HCT116 (cell line): ENCODE results near the gene DNAJC18. TPM values are rescaled to one million over a fixed set of nuclear protein-coding genes. Genes with fewer than 3 reads are reported as not detected.

Experiments
- ATAC-seq: fragments of 200-7000 bp; cut with Tn5 transposase; 2 replicates; pipeline ENCODE4 v1.9.1; 2020; ENCODE audit warnings: mild to moderate bottlenecking, moderate library complexity
- BruUV-seq: library from RNA; stranded (reverse); fragments of 400-500 nt; replicated peaks from 2 replicates; lab custom pipeline; 2021; lab: Mats Ljungman, UMichigan
- CTCF ChIA-PET: fragments of 300-600 bp; sonication (Branson Sonifier 250); formaldehyde crosslinking; loops from one replicate; lab custom pipeline; 2021; ENCODE audit warnings: antibody characterized with exemption; lab: Charles Lee
- POLR2A ChIA-PET: fragments of 300-600, 350-600 bp; sonication (Branson Sonifier 250); formaldehyde crosslinking; loops from one replicate; lab custom pipeline; 2021; ENCODE audit warnings: antibody characterized with exemption; lab: Charles Lee
- RAD21 ChIA-PET, 2 experiments: fragments of 300-600 bp; sonication (Branson Sonifier 250); formaldehyde crosslinking; loops; one replicate each; lab custom pipeline; 2023; ENCODE audit warnings: low total read pairs in 2 of 2; ENCODE audit not compliant: uncharacterized antibody in 2 of 2, unreplicated experiment in 2 of 2, low non-redundant PET in 1 of 2; lab: Charles Lee
- DNase-seq: peaks from one replicate; pipeline ENCODE4 v3.0.0-alpha.2; 2010; ENCODE audit warnings: low read depth, low spot score
- H2AFZ ChIP-seq: fragments of 200-600 bp; shearing (Covaris generic), sonication (generic); 2 replicates; pipeline ENCODE4 v1.6.1; 2017; ENCODE audit warnings: low read depth, mixed run types, mixed read lengths, antibody characterized with exemption, low read length; ENCODE audit not compliant: poor library complexity, severe bottlenecking
- H3K27ac ChIP-seq: 2 replicates; pipeline ENCODE4 v1.5.1; 2012; ENCODE audit warnings: low read depth, low read length
- H3K27me3 ChIP-seq: fragments of 200-600 bp; sonication (generic); 2 replicates; pipeline ENCODE4 v1.6.1; 2016; ENCODE audit warnings: mixed run types, low read length, mixed read lengths; ENCODE audit not compliant: insufficient read depth
- H3K36me3 ChIP-seq, 2 experiments: fragments of 200-500 bp in 1 of 2; fragments of 200-600 bp in 1 of 2; sonication (Bioruptor generic) in 1 of 2; sonication (generic) in 1 of 2; 2 replicates each; pipeline versions ENCODE4 v1.5.1 to v1.6.1; 2014 to 2016; ENCODE audit warnings: low read length in 2 of 2, inconsistent platforms in 1 of 2, mixed read lengths in 1 of 2, mixed run types in 1 of 2; ENCODE audit not compliant: insufficient read depth in 2 of 2, control insufficient read depth in 1 of 2
- H3K4me1 ChIP-seq, 2 experiments: fragments of 200-600 bp in 1 of 2; sonication (generic) in 1 of 2; 2 replicates each; pipeline versions ENCODE4 v1.5.1 to v1.6.1; 2012 to 2017; ENCODE audit warnings: low read length in 2 of 2, inconsistent platforms in 1 of 2, mild to moderate bottlenecking in 1 of 2, mixed read lengths in 1 of 2, mixed run types in 1 of 2, moderate library complexity in 1 of 2; ENCODE audit not compliant: insufficient read depth in 2 of 2, control insufficient read depth in 1 of 2
- H3K4me2 ChIP-seq: fragments of 200-600 bp; sonication (generic); 2 replicates; pipeline ENCODE4 v1.6.1; 2017; ENCODE audit warnings: mixed run types, low read length, mixed read lengths
- H3K4me3 ChIP-seq, 2 experiments: fragments of 200-600 bp in 1 of 2; sonication (generic) in 1 of 2; replicated peaks in 1 of 2; 2 replicates each; pipeline ENCODE4 v1.5.1; 2011 to 2016; ENCODE audit warnings: low read length in 2 of 2, control low read depth in 1 of 2, low read depth in 1 of 2, mild to moderate bottlenecking in 1 of 2, mixed read lengths in 1 of 2, mixed run types in 1 of 2
- H3K79me2 ChIP-seq: fragments of 200-600 bp; sonication (generic); 2 replicates; pipeline ENCODE4 v1.6.1; 2017; ENCODE audit warnings: mild to moderate bottlenecking, mixed run types, low read length, moderate library complexity, mixed read lengths; ENCODE audit not compliant: insufficient read depth
- H3K9ac ChIP-seq: fragments of 200-600 bp; sonication (generic); 2 replicates; pipeline ENCODE4 v1.6.1; 2016; ENCODE audit warnings: low read length, mixed read lengths
- H3K9me2 ChIP-seq: fragments of 200-600 bp; sonication (generic), shearing (Covaris generic); 2 replicates; pipeline ENCODE4 v1.6.1; 2017; ENCODE audit warnings: mixed run types, mild to moderate bottlenecking, moderate library complexity; ENCODE audit not compliant: insufficient read depth
- H3K9me3 ChIP-seq, 2 experiments: fragments of 200-500 bp in 1 of 2; fragments of 200-600 bp in 1 of 2; sonication (Bioruptor generic) in 1 of 2; sonication (generic) in 1 of 2; 2 replicates each; pipeline ENCODE4 v1.6.1; 2014 to 2017; ENCODE audit warnings: low read length in 2 of 2, mixed read lengths in 2 of 2, inconsistent platforms in 1 of 2, low read depth in 1 of 2, mild to moderate bottlenecking in 1 of 2, mixed run types in 1 of 2, moderate library complexity in 1 of 2; ENCODE audit not compliant: control insufficient read depth in 1 of 2, insufficient read depth in 1 of 2
- H4K20me1 ChIP-seq: fragments of 200-600 bp; sonication (generic), shearing (Covaris generic); 2 replicates; pipeline ENCODE4 v1.6.1; 2017; ENCODE audit warnings: mixed run types, mild to moderate bottlenecking, moderate library complexity; ENCODE audit not compliant: insufficient read depth
- CEBPB ChIP-seq: IDR thresholded peaks from 2 replicates; pipeline ENCODE4 v1.6.1; 2012; ENCODE audit warnings: low read depth
- EGR1 ChIP-seq: IDR thresholded peaks from 2 replicates; pipeline ENCODE4 v1.6.1; 2012; ENCODE audit warnings: low read depth
- ELF1 ChIP-seq: IDR thresholded peaks from 2 replicates; pipeline ENCODE4 v1.6.1; 2012; ENCODE audit warnings: low read depth, borderline replicate concordance
- EZH2 ChIP-seq: fragments of 200-600 bp; sonication (generic); IDR thresholded peaks from 2 replicates; pipeline ENCODE4 v1.6.1; 2017; ENCODE audit warnings: antibody characterized with exemption, mixed run types
- EZH2phosphoT487 ChIP-seq: fragments of 200-600 bp; IDR thresholded peaks from 2 replicates; pipeline ENCODE4 v1.6.1; 2018; ENCODE audit warnings: antibody characterized with exemption, borderline replicate concordance
- FOSL1 ChIP-seq: IDR thresholded peaks from 2 replicates; pipeline ENCODE4 v1.6.1; 2012; ENCODE audit warnings: low read depth
- POLR2A ChIP-seq: IDR thresholded peaks from 2 replicates; pipeline ENCODE4 v1.7.0; 2011; ENCODE audit warnings: borderline replicate concordance; ENCODE audit not compliant: insufficient read depth, insufficient read length; ENCODE audit errors: extremely low read depth
- POLR2AphosphoS5 ChIP-seq: IDR thresholded peaks from 2 replicates; pipeline ENCODE4 v1.6.1; 2011; ENCODE audit warnings: mild to moderate bottlenecking, low read depth, low read length, moderate library complexity
- RAD21 ChIP-seq: IDR thresholded peaks from 2 replicates; pipeline ENCODE4 v1.6.1; 2012; ENCODE audit warnings: low read depth, mild to moderate bottlenecking
- SIN3A ChIP-seq: IDR thresholded peaks from 2 replicates; pipeline ENCODE4 v1.6.1; 2012; ENCODE audit warnings: low read depth
- TCF7L2 ChIP-seq: IDR thresholded peaks from 2 replicates; pipeline ENCODE4 v1.7.0; 2011; ENCODE audit warnings: borderline replicate concordance, inconsistent platforms; ENCODE audit not compliant: insufficient read depth, insufficient read length; ENCODE audit errors: extremely low read depth
- ZFX ChIP-seq: fragments of 450-650 bp; IDR thresholded peaks from 2 replicates; pipeline ENCODE4 v1.6.1; 2017
- intact Hi-C: fragments of 100-400 bp; cut with micrococcal nuclease; formaldehyde crosslinking; loops from 2 replicates; pipeline ENCODE4 v1.10.0; 2022
- total RNA-seq: library from RNA; stranded (reverse); gene quantifications from one replicate; pipeline ENCODE4 v1.2.1, GENCODE V29; 2021; ENCODE audit not compliant: unreplicated experiment
- TF ChIP-seq, protein P1 (sequence below): IDR thresholded peaks from 2 replicates; pipeline ENCODE4 v1.6.1; 2012
- TF ChIP-seq, protein P2 (sequence below): IDR thresholded peaks from 2 replicates; pipeline ENCODE4 v1.6.1; 2012; ENCODE audit warnings: low read depth
- TF ChIP-seq, protein P3 (sequence below), 3 experiments: fragments of 200-600 bp in 1 of 3; sonication (generic) in 1 of 3; IDR thresholded peaks in 2 of 3; conservative IDR thresholded peaks in 1 of 3; 2 replicates each; pipeline ENCODE4 v1.5.1; 2012 to 2017; ENCODE audit warnings: low read depth in 2 of 3, low read length in 2 of 3, antibody characterized with exemption in 1 of 3, borderline replicate concordance in 1 of 3, control low read depth in 1 of 3, mild to moderate bottlenecking in 1 of 3, mixed read lengths in 1 of 3, mixed run types in 1 of 3, moderate library complexity in 1 of 3; ENCODE audit not compliant: insufficient read depth in 1 of 3

Gene DNAJC18
- total RNA-seq, 1 experiment from 2014 or later = 5.7 TPM

DNA sequence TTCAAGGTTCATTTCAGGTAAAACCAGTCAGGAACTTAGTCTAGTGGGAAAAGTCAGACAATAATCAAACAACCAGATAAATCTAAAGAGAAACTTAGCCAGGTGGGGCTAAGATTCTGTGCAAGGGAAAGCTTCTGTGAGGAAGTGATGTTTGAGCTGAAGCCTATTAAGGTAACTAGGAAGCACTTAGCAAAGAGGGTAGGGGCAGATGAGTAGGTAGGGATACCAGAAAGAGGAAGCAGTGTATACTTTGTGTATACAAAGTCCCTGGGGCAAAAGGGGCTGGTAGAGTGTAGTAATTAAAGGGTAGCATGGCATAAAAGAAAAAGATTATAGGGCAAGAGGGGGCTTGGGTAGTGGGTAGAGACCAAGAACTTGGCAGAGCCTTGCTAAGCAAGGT is 31.8 kb downstream of the DNAJC18 start:
- Histone ChIP-seq H3K27me3 (no peaks in the 10 kb centered on the region), H3K36me3 (no peaks in the 10 kb centered on the region), H4K20me1 (no peaks in the 10 kb centered on the region), H2AFZ (no peak overlapping the region), H3K4me1 (peaks cover 11 to 19% of the 10 kb centered on the region in 2 experiments), H3K79me2 (no peaks in the 10 kb centered on the region), H3K4me2 (no peak overlapping the region), H3K9me2 (no peaks in the 10 kb centered on the region), H3K9me3 (no peaks in the 10 kb centered on the region), H3K4me3 (no peak overlapping the region), H3K27ac (no peak overlapping the region), H3K9ac (no peak overlapping the region)
- intact Hi-C loops = no loop called here
- BruUV-seq = no TSS peak
- no peak for ATAC-seq
- ChIA-PET POLR2A (no interaction called here), RAD21 (no interaction called here), CTCF (no interaction called here)
- TF ChIP-seq TCF7L2 (no peak), CEBPB (no peak), SIN3A (no peak), EGR1 (no peak), RAD21 (no peak), EZH2phosphoT487 (no peak), POLR2A (no peak), ZFX (no peak), FOSL1 (no peak), EZH2 (no peak), POLR2AphosphoS5 (no peak), ELF1 (no peak)
- TF ChIP-seq, protein P1, sequence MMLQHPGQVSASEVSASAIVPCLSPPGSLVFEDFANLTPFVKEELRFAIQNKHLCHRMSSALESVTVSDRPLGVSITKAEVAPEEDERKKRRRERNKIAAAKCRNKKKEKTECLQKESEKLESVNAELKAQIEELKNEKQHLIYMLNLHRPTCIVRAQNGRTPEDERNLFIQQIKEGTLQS = no peak
- TF ChIP-seq, protein P2, sequence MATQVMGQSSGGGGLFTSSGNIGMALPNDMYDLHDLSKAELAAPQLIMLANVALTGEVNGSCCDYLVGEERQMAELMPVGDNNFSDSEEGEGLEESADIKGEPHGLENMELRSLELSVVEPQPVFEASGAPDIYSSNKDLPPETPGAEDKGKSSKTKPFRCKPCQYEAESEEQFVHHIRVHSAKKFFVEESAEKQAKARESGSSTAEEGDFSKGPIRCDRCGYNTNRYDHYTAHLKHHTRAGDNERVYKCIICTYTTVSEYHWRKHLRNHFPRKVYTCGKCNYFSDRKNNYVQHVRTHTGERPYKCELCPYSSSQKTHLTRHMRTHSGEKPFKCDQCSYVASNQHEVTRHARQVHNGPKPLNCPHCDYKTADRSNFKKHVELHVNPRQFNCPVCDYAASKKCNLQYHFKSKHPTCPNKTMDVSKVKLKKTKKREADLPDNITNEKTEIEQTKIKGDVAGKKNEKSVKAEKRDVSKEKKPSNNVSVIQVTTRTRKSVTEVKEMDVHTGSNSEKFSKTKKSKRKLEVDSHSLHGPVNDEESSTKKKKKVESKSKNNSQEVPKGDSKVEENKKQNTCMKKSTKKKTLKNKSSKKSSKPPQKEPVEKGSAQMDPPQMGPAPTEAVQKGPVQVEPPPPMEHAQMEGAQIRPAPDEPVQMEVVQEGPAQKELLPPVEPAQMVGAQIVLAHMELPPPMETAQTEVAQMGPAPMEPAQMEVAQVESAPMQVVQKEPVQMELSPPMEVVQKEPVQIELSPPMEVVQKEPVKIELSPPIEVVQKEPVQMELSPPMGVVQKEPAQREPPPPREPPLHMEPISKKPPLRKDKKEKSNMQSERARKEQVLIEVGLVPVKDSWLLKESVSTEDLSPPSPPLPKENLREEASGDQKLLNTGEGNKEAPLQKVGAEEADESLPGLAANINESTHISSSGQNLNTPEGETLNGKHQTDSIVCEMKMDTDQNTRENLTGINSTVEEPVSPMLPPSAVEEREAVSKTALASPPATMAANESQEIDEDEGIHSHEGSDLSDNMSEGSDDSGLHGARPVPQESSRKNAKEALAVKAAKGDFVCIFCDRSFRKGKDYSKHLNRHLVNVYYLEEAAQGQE = no peak
- TF ChIP-seq, protein P3, sequence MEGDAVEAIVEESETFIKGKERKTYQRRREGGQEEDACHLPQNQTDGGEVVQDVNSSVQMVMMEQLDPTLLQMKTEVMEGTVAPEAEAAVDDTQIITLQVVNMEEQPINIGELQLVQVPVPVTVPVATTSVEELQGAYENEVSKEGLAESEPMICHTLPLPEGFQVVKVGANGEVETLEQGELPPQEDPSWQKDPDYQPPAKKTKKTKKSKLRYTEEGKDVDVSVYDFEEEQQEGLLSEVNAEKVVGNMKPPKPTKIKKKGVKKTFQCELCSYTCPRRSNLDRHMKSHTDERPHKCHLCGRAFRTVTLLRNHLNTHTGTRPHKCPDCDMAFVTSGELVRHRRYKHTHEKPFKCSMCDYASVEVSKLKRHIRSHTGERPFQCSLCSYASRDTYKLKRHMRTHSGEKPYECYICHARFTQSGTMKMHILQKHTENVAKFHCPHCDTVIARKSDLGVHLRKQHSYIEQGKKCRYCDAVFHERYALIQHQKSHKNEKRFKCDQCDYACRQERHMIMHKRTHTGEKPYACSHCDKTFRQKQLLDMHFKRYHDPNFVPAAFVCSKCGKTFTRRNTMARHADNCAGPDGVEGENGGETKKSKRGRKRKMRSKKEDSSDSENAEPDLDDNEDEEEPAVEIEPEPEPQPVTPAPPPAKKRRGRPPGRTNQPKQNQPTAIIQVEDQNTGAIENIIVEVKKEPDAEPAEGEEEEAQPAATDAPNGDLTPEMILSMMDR (IDR thresholded peaks at IDR 0.05 in 2 of 3, conservative IDR thresholded peaks at IDR 0.05 in 1 of 3; ENCODE audit: borderline replicate concordance in 1 of 3, insufficient read depth in 1 of 3, low read depth in 2 of 3, low read length in 2 of 3) = no peak
- no peak for DNase-seq
